Ovary (tissue), 9 donors: ENCODE data around the gene CFAP53. TPM values are rescaled to one million over a fixed set of nuclear protein-coding genes. Genes with fewer than 3 reads are reported as not detected.

Source experiments
- DNase-seq, 5 donors: peaks; one replicate each; pipeline ENCODE4 v3.0.0-alpha.2; 2019 to 2020
- H3K27ac ChIP-seq, 2 donors: fragments of 200-600 bp; one replicate each; pipeline versions ENCODE4 v1.5.1 to v1.8.0; 2019 to 2022
- H3K27me3 ChIP-seq: fragments of 200-600 bp; one replicate; pipeline ENCODE4 v1.8.0; 2022
- H3K36me3 ChIP-seq: fragments of 200-600 bp; sonication (generic); one replicate; pipeline ENCODE4 v1.5.1; 2019
- H3K4me1 ChIP-seq: one replicate; pipeline ENCODE4 v1.8.1; 2013; ENCODE audit warnings: mild to moderate bottlenecking, moderate library complexity; ENCODE audit not compliant: insufficient read depth
- H3K4me3 ChIP-seq: fragments of 200-600 bp; sonication (generic); one replicate; pipeline ENCODE4 v1.5.1; 2017
- H3K9me3 ChIP-seq, 2 donors: fragments of 200-600 bp in 1 of 2; sonication (generic) in 1 of 2; one replicate each; pipeline versions ENCODE4 v1.5.1 to v1.8.1; 2013 to 2019; ENCODE audit warnings: mild to moderate bottlenecking in 1 of 2, moderate library complexity in 1 of 2
- EP300 ChIP-seq: sonication (generic); formaldehyde crosslinking; IDR thresholded peaks from one replicate; pipeline ENCODE4 v1.6.1; 2017; ENCODE audit warnings: antibody characterized with exemption
- POLR2A ChIP-seq: fragments of 450-650 bp; IDR thresholded peaks from one replicate; pipeline ENCODE4 v1.6.1; 2017; ENCODE audit warnings: antibody characterized with exemption, mild to moderate bottlenecking, moderate library complexity
- WGBS, 3 donors: extraction: QIAGEN DNeasy Blood & Tissue Kit in 1 of 3; methylation state at CpG; one replicate each; pipeline versions ENCODE4 v1.1.5 to v1.1.7; 2013 to 2017; 5-methylcytosine and 5-hydroxymethylcytosine counted together
- intact Hi-C, 4 donors: fragments of 100-400 bp; cut with DNase I; formaldehyde crosslinking; loops; one replicate each; pipeline versions ENCODE4 v1.11.0 to v1.15.1; 2022 to 2023
- polyA plus RNA-seq, 2 donors: library from polyadenylated mRNA; stranded (reverse); fragments of 200-250 nt in 1 of 2; fragments of 350-450 nt in 1 of 2; fragmentation: Illumina TruSeq in 1 of 2; extraction: RNeasy Lipid Tissue Mini Kit (QIAGEN cat#74804) in 1 of 2; gene quantifications; one replicate each; pipeline ENCODE4 v1.2.3, GENCODE V29; 2013 to 2014
- small RNA-seq: library from RNA; depleted of rRNA; stranded (forward); fragments of <200 nt; gene quantifications from one replicate; pipeline ENCODE3, GENCODE V24; 2016
- total RNA-seq, 7 donors: library from RNA; depleted of rRNA in 2 of 7; stranded (reverse); fragments of >200 nt in 2 of 7; fragmentation: NEBNext Ultra II Directional in 3 of 7; extraction: Animal tissue kit (Norgen Biotek cat#: 25700) in 3 of 7; gene quantifications; one replicate each; pipeline versions ENCODE4 v1.1.0 to v1.2.4, GENCODE V29; 2016 to 2023
- TF ChIP-seq, protein P1 (sequence below), 3 donors: fragments of 450-650 bp in 2 of 3; fragments of 200-600 bp in 1 of 3; IDR thresholded peaks; one replicate each; pipeline versions ENCODE4 v1.5.1 to v1.8.0; 2016 to 2022; ENCODE audit warnings: antibody characterized with exemption in 3 of 3, mild to moderate bottlenecking in 1 of 3
- donor health status: DM: no; HTN: no; CAD: no; lungs with moderate emphysema.
- donor health status: DM: no; HTN: no; CAD: no.
- donor health status: Bipolar disorder and iron deficiency.
- donor health status: DM: yes; HTN: yes; CAD: no.
- donor health status: DM: no; HTN: no; CAD: no.
- donor health status: DM: yes; HTN: yes; CAD: no.

CFAP53 gene
- total and polyA plus RNA-seq, 9 donors, result 0.40 to 9.9 (median 0.61) TPM

- DNase-seq, result no peak
- no peak overlapping the region for H3K4me3 ChIP-seq
- no peaks in the 10 kb centered on the region for H3K9me3 ChIP-seq
- no peaks in the 10 kb centered on the region for H3K36me3 ChIP-seq
- intact Hi-C loops, result no loop called here
- no peaks in the 10 kb centered on the region for H3K27me3 ChIP-seq
- whole genome bisulfite sequencing, 3 donors, result 4 to 11% (median 9%) methylated on average over 3 of the region's 3 CpGs
- no peak for TF ChIP-seq EP300
- TF ChIP-seq POLR2A, result no peak
- TF ChIP-seq, protein P1, sequence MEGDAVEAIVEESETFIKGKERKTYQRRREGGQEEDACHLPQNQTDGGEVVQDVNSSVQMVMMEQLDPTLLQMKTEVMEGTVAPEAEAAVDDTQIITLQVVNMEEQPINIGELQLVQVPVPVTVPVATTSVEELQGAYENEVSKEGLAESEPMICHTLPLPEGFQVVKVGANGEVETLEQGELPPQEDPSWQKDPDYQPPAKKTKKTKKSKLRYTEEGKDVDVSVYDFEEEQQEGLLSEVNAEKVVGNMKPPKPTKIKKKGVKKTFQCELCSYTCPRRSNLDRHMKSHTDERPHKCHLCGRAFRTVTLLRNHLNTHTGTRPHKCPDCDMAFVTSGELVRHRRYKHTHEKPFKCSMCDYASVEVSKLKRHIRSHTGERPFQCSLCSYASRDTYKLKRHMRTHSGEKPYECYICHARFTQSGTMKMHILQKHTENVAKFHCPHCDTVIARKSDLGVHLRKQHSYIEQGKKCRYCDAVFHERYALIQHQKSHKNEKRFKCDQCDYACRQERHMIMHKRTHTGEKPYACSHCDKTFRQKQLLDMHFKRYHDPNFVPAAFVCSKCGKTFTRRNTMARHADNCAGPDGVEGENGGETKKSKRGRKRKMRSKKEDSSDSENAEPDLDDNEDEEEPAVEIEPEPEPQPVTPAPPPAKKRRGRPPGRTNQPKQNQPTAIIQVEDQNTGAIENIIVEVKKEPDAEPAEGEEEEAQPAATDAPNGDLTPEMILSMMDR (IDR thresholded peaks at IDR 0.05), result no peak
- H3K4me1 ChIP-seq, result no peaks in the 10 kb centered on the region
- no peak overlapping the region for H3K27ac ChIP-seq
Measured at GRCh38 chr18:50177294-50177992, 88.9 kb downstream of the CFAP53 start.

Small RNAs within 50 kb of the gene (small RNA-seq; reads per million reads assigned to genes)
- not detected for gene RN7SL310P

Other genes starting within 250 kb of the CFAP53 start
- gene MYO5B, start 71.3 kb downstream of the CFAP53 start, total RNA-seq, result 10 to 100 TPM in 1 of 7 donors, 1 to 10 TPM in 4, under 1 TPM in 2; 0.25 to 25.5 (median 1.5) TPM
- 1 to 10 TPM; 1.2 to 3.4 TPM for gene MYO5B, start 71.3 kb downstream of the CFAP53 start, polyA plus RNA-seq
- 10 to 100 TPM; 47.7 to 78.5 (median 61.7) TPM for gene MBD1, start 15.0 kb upstream of the CFAP53 start, total RNA-seq
- gene MBD1, start 15.0 kb upstream of the CFAP53 start, polyA plus RNA-seq, result 10 to 100 TPM; 30.1 to 37.8 TPM
- gene CXXC1, start 21.2 kb upstream of the CFAP53 start, total RNA-seq, result 10 to 100 TPM; 39.1 to 77.9 (median 70.7) TPM
- 10 to 100 TPM; 52.0 to 67.8 TPM for gene CXXC1, start 21.2 kb upstream of the CFAP53 start, polyA plus RNA-seq
- gene SKA1, start 108.6 kb upstream of the CFAP53 start, total RNA-seq, result 1 to 10 TPM in 1 of 7 donors, under 1 TPM in 3, not detected in 3; 0.11 to 1.0 (median 0.60) TPM
- 1 to 10 TPM in 1 of 2 donors, under 1 TPM in 1; 0.10 to 3.3 TPM for gene SKA1, start 108.6 kb upstream of the CFAP53 start, polyA plus RNA-seq